NCI-H1436 (cell line): Measurements from ENCODE around the gene KCNJ12.
"Not testable (repeated sequence)": the region's sequence is repeated elsewhere in the genome, so short reads cannot be mapped to it uniquely, and the experiment has no call there.

Experiments used
- DNase-seq: peaks from one replicate; lab custom pipeline; 2025; lab: John Stamatoyannopoulos, UW

KCNJ12 gene

GRCh38 chr17:21376081-21376758 is at the start of gene KCNJ12:
TSS of gene KCNJ12 (plus strand) at chr17:21376357. CDS start at chr17:21415343, 38,986 bp downstream.
- no peak for DNase-seq

DNA sequence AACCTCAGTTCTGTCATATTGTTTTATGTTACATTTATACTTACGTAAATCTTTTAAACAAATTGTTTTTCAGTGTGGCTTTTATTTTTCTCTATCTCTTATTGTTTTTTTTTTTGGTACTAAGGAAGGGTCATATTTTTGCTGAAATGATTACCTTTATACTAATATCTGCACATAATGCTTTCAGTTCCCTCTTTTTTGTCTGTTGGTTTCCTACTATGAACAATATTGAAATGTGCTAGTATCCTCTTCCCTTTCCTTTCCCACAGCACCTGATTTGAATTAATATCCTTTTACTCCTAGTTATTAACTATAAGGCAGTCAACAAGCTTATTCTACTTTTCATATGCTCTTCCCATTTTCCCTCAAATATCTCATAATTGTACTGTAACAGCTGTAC is 48.2 kb upstream of the KCNJ12 start:
- not testable (repeated sequence) for DNase-seq

DNA sequence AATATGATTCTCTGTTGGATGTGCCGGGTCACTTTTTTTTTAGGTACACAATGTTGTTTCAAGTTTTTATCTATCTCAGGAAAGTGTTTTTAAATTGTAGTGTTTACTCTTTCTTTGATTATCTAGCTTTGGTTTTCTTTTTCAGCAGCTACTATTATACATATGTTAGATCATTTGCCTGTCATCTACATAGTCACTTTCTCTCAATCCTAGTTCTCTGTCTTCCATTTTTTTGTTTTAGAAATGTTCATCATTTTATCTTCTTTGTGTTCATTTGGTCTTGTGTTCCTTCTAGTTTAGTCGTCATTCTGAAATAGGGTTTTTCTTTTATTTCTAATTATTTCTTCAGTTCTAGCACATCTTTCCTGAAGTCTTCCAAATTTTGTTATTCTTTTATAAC is 47.4 kb upstream of the KCNJ12 start:
- not testable (repeated sequence) for DNase-seq

DNA sequence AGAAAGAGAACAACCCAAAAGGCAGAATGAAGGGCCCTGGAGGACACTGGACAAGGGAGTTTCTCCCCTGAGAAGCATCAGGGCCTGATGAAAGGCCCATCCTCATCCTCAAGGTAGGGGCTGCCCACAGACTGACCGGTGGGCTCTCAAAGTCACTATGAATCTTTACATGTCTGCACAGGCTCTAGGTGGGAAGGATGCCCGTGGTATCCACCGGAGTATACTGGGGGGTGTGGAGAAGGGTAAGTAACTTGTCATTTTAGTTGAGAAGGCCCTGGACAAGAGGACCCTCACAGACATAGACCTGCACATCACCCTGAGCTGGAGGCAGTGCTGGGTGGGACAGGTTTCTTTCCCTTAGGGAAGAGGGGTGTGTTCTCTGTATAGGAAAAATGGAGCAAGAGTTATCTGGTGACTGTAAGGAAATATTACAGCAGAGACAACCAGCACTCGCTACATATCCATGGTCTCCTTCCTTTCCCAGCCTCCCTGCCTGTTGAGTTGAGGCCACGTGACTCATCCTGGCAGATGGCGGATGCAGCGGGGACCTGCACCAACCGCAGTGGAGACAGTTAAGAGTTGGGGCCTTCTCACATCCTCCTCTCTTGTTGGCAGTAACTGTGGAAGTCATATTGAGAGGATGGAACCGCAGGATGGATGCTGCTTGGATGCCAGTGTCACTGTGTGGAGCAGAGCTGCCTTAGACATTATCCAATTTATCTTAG is 45.6 kb upstream of the KCNJ12 start:
- DNase-seq, result no peak

DNA sequence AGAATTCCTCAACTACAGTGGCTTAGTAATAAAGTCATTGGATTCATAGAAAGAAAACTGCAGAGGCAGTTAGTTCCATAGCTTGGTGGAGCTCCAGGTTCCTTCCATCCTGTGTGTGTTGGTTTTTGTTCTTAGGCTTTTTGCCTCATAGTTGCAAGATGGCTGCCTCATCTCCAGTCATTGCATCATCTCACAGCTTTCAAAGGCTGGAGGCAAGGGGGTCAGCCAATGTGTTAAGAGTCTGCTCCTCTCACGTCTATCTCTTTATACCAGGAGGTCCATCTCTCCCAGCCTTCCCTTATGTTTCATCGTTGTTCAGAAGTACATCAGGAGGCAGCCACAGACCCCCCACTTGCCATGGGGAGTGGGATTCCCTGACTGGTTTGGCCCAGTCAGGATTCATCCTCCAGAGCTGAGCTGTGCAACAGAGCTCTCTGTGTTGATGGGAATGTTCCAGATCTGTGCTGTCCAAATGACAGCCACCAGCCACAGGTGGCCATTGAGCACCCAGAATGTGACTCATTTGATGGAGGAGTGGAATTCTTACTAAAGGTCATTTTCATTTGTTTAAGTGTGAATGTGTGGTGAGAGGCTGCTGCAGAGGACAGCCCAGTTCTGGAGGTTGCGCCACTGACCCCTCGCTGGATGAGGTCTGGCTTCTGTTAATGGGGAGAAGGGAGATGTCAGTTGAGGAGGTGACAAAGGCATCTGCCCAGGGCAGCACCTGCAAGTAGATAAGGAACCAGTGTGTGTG is 39.4 kb upstream of the KCNJ12 start:
- DNase-seq, result not testable (repeated sequence)

- not testable (repeated sequence) for DNase-seq
Observed at GRCh38 chr17:21337981-21338625, 38.1 kb upstream of the KCNJ12 start.

DNA sequence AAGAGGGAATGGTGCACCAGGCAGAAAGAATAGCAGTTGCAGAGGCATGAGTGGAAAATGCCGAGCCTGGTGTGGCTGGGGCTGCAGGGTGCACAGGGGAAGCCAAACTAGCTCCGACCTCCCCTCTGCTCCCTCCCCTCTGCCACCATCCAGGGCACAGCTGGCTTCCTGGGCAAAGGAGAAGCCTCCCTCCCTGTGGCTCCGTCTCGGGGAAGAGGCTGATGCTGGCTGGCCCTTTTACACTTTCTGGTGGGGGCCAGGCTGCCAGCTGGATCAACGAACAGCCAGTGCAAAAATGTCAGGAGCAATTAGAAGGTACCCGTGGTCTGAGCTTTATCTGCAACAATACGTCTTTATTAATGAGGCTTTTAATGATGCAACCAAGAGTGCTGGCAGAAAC is 37.1 kb upstream of the KCNJ12 start:
- DNase-seq, result no peak

DNA sequence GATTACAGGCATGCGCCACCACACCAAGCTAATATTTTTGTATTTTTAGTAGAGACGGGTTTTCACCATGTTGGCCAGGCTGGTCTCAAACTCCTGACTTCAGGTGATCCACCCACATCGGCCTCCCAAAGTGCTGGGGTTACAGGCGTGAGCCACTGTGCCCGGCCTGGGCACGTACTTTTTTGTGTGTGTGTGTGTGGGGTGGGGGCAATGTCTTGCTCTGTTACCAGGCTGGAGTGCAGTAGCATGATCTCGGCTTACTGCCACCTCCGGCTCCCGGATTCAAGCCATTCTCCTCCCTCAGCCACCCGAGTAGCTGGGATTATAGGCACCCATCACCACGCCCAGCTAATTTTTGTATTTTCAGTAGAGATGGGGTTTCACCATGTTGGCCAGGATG is 36.6 kb upstream of the KCNJ12 start:
- not testable (repeated sequence) for DNase-seq

DNA sequence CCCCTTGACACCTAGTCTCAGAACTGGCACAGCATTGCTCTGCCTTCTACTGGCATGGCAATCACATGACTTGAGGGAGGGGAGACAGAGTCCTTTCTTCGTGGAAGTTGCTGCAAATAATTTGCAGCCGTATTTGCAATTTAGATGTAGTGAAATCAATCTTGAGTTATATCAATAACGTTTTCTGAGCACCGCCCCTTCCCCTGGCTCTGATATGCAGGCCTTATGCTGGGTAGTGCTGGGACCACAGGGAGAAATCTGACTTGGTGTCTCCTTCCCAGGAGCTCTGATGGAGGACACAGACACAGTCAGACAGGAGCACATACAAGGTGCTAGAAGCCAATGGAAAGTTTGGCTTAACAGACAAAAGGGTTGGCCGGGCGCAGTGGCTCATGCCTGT is 35.8 kb upstream of the KCNJ12 start:
- not testable (repeated sequence) for DNase-seq

- not testable (repeated sequence) for DNase-seq
Observed at GRCh38 chr17:21341279-21341678, 34.9 kb upstream of the KCNJ12 start.

DNA sequence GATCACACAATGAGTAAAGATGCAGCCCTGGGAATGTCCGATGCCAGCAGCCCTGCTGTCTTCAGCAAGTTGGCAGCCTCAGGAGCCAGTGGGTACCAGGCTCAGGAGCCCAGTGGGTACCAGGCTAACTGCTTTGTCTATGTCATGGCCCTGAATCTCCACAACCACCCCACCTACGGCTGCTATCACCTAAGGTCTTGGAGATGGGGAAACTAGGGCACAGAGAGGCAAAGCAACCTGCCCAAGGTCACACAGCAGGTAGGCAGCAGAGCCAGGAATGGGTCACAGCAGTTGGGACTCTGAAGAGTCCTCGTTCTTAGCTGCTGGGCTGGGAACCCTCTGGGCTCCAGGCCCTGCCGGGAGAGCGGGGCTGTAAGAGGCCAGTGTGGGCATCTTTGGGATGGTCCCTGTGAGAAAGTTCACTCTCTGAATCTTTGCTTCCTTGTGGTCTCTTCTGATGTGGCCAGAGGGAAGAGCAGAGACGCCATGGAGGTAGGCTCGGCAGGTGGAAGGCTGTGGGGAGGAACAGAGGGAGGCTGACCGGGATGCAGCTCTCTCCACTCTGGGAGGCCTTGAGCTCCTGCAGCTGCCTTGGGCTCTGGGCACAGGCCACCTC is 34.1 kb upstream of the KCNJ12 start:
- not testable (repeated sequence) for DNase-seq

DNA sequence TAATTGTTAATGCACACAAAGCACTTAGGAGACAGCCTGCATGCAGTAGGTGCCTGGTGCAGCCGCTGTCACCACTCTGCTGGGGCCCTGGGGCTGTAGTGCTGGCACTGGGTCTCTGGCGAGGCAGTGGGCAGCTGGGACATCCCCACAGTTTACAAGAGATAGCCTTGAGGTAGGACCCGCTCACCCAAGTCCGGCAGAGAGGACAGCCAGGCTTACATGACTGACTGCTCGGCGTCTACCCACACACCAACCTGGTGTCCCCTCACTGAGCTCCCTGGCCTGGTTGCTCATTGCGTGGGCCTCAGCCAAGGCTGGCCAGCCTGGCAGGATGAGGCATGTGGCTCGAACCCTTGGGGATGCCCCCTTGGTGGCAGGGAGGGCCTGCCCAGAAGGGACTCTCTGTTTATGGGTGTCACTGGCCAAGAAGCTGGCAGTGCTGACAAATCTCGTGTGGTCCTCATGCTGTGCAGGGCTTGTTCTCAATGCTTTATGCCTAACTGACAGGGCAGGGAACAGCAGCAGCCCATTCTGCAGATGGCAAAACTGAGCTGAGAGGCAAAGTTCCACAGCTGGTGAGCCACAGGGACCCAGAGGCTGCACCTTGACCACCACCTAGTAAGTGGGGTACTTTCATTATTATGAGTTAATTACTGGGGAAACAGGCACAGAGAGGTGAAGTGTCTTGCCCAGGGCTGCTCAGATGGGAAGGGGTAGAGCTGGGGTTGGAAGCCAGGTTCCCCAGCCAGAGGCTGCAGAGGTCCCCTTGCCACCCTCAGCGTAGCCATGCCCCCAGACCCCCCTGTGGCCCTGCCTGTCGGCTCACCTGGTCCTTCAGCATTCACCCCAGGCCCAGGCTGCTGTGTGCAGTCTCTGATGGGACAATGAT is 32.9 kb upstream of the KCNJ12 start:
- not testable (repeated sequence) for DNase-seq

- not testable (repeated sequence) for DNase-seq
Observed at GRCh38 chr17:21344801-21345200, 31.4 kb upstream of the KCNJ12 start.

DNA sequence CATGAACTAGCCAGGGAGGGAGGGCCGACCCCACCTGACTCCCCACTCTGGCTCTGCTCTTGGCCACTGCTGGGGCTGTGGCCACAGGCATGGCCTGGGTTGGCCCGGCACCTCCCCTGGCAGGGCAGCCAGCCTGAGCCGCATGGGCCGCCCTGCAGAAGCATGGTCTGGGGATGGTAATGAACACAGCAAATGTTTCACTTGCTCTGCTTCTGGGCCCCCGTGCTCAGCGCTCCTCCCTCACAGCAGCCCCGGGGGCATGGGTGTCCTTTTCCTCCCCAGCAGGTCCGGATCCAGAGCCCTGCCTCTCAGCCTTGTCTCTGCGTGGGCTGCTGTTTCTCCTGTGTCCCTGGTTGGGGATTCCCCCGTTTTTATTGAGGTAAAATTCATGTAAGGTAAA is 30.9 kb upstream of the KCNJ12 start:
- no peak for DNase-seq

GRCh38 chr17:21346107-21346506 is 30.1 kb upstream of the KCNJ12 start:
- DNase-seq, result not testable (repeated sequence)

GRCh38 chr17:21346651-21347250 is 29.4 kb upstream of the KCNJ12 start:
- not testable (repeated sequence) for DNase-seq

DNA sequence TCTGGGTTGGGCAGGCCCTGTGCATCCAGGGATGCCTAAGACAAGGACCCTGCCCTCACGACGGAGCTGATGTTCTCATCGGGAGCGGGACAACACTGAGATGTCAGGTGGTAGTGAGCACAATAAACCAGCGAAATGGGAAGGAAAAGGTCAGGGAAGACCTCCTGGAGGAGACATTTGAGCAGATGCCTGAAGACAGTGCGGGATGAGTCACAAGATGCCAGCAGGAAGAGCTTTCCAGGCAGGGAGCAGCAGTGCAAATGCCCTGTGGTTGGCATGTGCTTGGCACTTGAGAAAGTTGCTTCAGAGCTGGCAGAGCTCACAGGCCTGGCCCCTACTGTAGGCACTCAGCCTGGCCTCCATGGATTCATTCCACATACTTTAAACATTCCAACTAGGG is 28.5 kb upstream of the KCNJ12 start:
- not testable (repeated sequence) for DNase-seq

- DNase-seq, result not testable (repeated sequence)
Observed at GRCh38 chr17:21348081-21348925, 27.9 kb upstream of the KCNJ12 start.

DNA sequence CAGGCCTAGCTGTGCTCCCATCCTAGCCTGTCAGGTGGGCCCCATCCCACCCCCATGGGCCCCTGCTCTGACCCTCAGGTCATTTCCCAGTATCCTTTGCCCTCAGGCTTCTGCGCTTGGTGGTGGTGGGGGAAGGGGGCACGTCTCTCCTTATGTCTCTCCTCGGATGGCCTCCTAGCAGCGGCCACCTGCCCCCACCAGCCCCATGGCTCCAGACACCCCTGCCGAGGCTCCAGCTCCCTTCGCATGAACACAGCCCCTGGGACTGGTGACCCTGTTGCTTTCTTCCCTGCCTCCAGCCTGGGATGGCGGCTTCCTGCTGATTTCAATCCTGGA is 27.3 kb upstream of the KCNJ12 start:
- DNase-seq, result not testable (repeated sequence)
